SK-N-SH treated with all-trans-retinoic acid at 6 μM for 48 hours (cell line): Measurements from ENCODE around the gene MMP23B.

ENCODE experiments used
- ARNTL ChIP-seq: fragments of 450-650 bp; formaldehyde crosslinking; IDR thresholded peaks from 2 replicates; pipeline ENCODE4 v1.5.0; 2020; ENCODE audit warnings: low read depth, mild to moderate bottlenecking, moderate library complexity, borderline replicate concordance
- BACH2 ChIP-seq: fragments of 250-450 bp; sonication (Bioruptor Pico); IDR thresholded peaks from 2 replicates; pipeline ENCODE4 v1.9.0; 2021; ENCODE audit warnings: mild to moderate bottlenecking, borderline replicate concordance
- ISL1 ChIP-seq: fragments of 250-450 bp; sonication (Bioruptor Pico); IDR thresholded peaks from 2 replicates; pipeline ENCODE4 v2.1.2; 2022; ENCODE audit warnings: mild to moderate bottlenecking, moderate library complexity
- OSR1 ChIP-seq: fragments of 250-450 bp; sonication (Bioruptor Pico); IDR thresholded peaks from 2 replicates; pipeline ENCODE4 v1.8.0; 2022; ENCODE audit warnings: moderate library complexity, mild to moderate bottlenecking, inconsistent platforms
- TOX ChIP-seq: fragments of 250-450 bp; sonication (Bioruptor Pico); IDR thresholded peaks from 2 replicates; pipeline ENCODE4 v1.8.0; 2021; ENCODE audit warnings: mild to moderate bottlenecking, moderate library complexity, borderline replicate concordance
- ZFP30 ChIP-seq: fragments of 450-650 bp; formaldehyde crosslinking; IDR thresholded peaks from 2 replicates; pipeline ENCODE4 v1.5.0; 2022; ENCODE audit warnings: mild to moderate bottlenecking, moderate library complexity
- ZNF565 ChIP-seq: fragments of 450-650 bp; formaldehyde crosslinking; conservative IDR thresholded peaks from 2 replicates; pipeline ENCODE4 v1.5.0; 2020; ENCODE audit warnings: low read depth, mild to moderate bottlenecking, moderate library complexity
- ZNF70 ChIP-seq: fragments of 450-650 bp; formaldehyde crosslinking; IDR thresholded peaks from 2 replicates; pipeline ENCODE4 v1.5.0; 2020; ENCODE audit warnings: mild to moderate bottlenecking, moderate library complexity
- TF ChIP-seq, protein P1 (sequence below): fragments of 250-450 bp; sonication (Bioruptor Pico); IDR thresholded peaks from 2 replicates; pipeline ENCODE4 v1.8.0; 2020; ENCODE audit warnings: mild to moderate bottlenecking, moderate library complexity, borderline replicate concordance

DNA sequence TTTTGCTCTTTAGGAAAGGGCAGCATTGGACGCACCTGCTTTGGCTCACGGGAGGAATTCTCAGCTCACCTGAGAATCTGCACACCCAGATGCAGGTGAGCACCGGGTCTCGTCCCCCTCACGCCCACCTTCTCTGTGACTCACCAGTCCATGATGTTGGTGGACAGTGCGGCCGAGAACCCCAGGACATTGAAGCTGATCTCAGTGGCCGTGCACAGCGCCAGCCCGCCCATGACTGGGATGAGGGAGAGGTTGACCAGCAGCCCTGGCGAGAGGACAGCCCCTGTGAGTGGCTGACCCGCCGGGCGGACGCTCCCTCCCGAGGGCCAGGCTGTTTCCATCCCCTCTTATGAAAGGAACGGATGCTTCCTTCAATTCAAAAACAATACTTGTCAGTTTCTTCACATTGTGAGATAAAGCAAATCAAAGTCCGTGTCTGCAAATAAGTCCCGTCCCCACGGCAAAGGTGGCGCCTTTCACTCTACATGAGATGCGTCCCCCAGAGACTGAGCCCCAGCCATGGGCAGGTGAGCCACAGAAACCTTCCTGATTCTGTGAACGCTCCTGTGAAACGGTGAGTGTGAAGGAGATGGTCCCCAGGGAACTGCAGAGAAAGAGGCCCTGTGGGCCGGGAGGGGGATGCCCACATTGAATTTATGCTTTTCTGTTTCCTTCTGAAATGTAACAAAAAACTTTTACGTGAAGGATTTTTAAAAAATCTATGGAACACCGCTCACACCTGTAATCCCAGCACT lies 39.6 kb downstream of the MMP23B start:
- TF ChIP-seq ARNTL (CRISPR knock-in tag): no peak
- no peak for TF ChIP-seq ZNF70 (CRISPR knock-in tag)
- TF ChIP-seq, protein P1, sequence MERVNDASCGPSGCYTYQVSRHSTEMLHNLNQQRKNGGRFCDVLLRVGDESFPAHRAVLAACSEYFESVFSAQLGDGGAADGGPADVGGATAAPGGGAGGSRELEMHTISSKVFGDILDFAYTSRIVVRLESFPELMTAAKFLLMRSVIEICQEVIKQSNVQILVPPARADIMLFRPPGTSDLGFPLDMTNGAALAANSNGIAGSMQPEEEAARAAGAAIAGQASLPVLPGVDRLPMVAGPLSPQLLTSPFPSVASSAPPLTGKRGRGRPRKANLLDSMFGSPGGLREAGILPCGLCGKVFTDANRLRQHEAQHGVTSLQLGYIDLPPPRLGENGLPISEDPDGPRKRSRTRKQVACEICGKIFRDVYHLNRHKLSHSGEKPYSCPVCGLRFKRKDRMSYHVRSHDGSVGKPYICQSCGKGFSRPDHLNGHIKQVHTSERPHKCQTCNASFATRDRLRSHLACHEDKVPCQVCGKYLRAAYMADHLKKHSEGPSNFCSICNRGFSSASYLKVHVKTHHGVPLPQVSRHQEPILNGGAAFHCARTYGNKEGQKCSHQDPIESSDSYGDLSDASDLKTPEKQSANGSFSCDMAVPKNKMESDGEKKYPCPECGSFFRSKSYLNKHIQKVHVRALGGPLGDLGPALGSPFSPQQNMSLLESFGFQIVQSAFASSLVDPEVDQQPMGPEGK: no peak
- no peak for TF ChIP-seq BACH2 (CRISPR knock-in tag)
- no peak for TF ChIP-seq TOX
- no peak for TF ChIP-seq ZNF565 (CRISPR knock-in tag)
- no peak for TF ChIP-seq ZFP30 (CRISPR knock-in tag)
- no peak for TF ChIP-seq OSR1 (CRISPR knock-in tag)
- no peak for TF ChIP-seq ISL1 (CRISPR knock-in tag)
